Stimulated activated naive CD4-positive, alpha-beta T cell treated with Interleukin-2 at 50 U/mL for 16 hours (primary cell): Measurements from ENCODE around the gene CERKL.

Experiments
- DNase-seq: peaks from one replicate; lab custom pipeline; 2025; lab: John Stamatoyannopoulos, UW

The CERKL gene

GRCh38 chr2:181574321-181574720 lies 82.6 kb downstream of the CERKL start:
- no peak for DNase-seq

DNA sequence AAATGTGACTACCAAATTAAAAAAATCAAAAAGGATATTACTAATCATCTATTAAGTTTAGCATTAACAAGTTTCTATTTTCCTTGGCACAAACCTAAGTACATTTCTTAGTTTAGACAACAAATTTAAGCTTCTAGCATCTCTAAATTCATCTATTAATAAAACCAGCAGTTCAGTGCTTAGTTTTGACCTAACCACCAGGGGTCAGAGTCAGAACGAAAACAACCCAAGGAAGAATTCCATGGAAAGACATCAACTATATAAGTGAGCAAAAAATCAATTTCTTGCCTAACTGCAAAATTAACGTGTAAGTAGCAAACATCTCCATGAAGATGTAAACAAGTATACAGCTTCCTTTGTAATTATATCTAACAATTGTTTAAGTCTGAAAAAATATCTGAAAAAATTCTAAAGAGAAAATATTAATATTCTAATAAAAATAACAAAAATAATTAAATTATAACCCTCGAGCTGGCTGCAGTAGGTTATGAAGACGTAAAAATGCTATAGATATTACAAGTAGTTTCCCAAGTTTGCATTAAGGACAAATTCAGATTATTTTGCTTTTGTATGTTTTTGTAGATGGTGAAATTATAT lies 83.7 kb downstream of the CERKL start:
- DNase-seq = no peak

- DNase-seq = no peak
Measured at GRCh38 chr2:181570833-181571661, 85.9 kb downstream of the CERKL start.

DNA sequence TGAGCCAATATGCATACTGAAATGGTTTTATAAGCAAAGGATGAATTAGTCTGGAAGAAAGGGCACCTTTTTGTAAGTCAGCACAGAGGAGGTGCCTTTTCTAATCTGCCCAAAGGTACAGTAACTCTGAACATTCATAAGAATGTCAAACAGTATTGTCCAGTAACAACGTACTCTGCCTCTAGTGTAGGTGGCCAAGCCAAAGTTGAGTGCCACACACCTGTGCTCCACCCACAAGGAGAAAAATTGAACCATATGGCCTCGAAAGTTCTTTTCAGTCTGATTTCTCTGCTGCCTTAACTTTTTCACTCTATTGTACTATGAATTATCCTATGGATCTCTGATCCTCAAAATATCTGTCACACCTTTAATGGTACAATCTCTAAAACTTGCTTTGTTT lies 86.8 kb downstream of the CERKL start:
- DNase-seq = no peak

DNA sequence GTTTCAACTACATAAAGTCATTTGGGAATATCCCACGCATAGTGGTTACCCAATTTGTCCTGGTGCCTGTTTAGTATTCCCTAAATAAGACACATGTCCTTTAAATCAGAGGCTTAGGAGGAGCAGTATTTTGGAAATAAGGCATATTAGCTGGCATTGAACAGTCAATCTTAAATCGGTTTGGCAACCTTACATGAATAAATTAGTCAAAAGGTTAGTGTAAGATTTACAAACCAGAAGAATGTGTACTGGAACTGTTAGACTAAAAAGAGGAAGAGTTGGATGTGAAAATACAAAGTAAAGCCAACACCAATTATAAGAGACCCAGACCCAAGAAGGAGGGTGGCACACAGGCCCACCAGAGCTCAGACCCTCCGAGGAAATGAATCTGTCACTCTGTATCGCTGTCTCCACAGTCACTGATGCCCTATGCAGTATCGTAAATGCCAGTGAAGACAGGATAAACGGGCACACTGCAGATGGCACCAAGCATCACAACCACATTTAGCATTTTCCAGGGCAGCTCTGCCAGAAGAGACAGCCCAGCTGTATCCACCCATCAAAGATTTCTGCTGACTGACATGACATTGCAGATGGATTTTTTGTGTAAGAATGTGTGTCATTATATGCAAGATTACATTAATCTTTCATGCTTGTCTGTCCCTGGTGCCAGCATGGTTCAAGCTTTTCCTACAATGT lies 90.4 kb downstream of the CERKL start:
- DNase-seq = no peak

GRCh38 chr2:181563101-181563692 lies 93.7 kb downstream of the CERKL start:
- no peak for DNase-seq

DNA sequence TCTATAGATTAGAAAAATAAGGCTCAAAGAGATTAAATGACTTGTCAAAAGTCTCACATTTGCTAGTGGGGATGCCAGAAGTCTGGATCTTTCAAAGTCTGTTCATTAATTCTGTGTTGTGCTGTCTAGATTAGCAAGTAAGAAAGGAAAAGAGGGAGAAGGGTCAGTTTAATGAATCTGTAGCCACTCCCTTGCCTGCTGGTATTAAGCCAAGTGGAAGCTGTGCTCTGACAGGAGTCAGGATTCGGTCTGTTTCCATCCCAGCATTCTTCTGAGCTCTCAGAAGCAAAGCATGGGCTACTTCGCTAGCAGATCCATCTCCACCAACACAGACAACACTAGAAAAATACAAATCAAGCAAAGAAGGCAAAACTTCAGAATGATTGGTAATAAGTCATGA lies 98.5 kb downstream of the CERKL start:
- DNase-seq = no peak

DNA sequence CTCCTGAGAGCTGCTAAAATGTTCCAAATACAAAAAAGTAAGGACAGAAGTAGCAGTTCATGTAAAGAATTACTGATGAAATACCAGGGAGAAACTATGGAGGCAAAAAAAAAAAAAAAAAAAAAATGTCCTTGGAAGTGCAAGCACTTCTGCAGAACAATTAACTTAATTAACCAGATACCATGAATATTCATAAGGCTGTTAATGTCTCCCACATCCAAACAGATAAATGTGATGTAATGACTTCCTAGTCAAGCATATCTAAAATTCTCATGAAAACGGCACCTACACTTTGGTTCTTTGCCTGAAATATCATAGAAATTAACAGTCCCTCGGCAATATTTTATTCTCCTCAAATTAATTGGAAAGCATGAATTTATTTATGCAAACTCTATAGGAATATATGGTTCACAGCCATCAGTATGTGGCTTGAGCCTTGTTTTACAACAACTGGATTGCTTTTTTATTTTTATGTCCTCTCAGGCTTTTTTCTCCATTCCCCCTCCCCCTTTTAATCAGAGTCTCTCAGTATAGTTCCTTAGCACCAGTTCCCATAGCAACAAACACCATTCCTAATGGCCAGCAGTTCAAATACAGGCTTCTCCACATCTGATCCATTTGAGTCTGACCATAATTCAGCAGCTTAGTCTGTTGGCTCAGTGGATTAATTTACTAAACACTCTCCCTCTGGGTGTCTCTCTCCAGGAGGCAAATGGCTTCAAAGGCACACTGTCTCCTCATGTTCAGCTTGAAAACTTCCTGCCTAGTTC lies 102.7 kb downstream of the CERKL start:
- DNase-seq = no peak

DNA sequence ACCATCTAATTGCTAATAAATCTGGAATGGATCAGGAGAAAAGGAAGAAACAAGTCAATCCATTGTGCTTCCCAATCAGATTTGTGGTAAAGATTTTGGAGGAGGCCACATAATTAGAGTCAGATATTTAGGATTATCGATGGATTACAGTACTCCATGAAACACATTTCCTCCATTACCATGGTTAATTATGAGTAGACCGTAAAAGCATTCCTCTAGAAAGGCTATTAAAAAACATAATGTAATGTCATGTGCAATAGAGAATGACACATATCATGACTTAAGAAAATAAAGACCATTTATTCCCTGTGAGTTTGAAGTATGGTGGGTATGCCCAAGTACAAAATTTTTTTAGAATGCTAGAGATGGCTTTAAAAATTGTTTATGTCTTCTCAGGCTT lies 103.7 kb downstream of the CERKL start:
- DNase-seq = no peak

- no peak for DNase-seq
Measured at GRCh38 chr2:181552808-181553207, 104.1 kb downstream of the CERKL start.

GRCh38 chr2:181546086-181546485 lies 110.8 kb downstream of the CERKL start:
- no peak for DNase-seq

GRCh38 chr2:181542170-181542569 lies 114.7 kb downstream of the CERKL start:
- DNase-seq = no peak

GRCh38 chr2:181540421-181540820 lies 116.5 kb downstream of the CERKL start:
- no peak for DNase-seq

GRCh38 chr2:181536730-181537129 lies 120.2 kb downstream of the CERKL start:
- DNase-seq = no peak

- no peak for DNase-seq
Measured at GRCh38 chr2:181528441-181528840, 128.5 kb downstream of the CERKL start.

DNA sequence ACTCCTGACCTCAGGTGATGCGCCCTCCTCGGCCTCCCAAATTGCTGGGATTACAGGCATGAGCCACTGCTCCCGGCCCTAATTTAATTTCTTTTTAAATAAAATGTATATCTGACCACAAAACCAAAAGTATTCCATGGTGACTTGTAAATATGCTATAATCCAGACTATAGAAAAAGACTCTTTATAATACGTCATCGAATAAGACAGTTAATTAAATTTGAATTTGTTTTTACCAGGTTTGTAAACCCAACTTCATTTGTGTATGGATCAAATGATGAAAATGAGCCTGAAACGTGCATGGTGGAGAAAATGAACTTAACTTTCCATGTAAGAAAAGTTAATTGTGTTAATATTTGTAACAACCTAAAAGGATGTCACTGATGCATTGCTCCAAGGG lies 129.8 kb downstream of the CERKL start:
- no peak for DNase-seq

DNA sequence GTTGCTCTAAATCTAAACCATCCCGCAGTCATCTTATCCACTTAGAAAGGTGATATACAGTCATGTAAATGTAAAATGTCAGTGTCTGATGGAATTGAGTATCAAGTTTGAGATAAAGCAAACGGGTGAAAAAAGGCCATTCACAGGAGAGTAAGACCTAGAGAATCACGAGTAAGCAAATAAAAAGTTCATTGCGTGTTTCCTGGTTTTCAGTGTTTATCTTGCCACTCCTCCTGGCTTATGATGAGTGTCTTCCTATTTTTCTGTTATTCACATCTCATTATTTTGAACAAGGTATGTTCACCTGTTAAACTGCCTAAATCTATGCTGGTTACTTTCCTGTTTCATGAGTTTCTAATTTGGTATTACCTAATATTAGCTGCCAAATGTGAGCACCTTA lies 130.9 kb downstream of the CERKL start:
- no peak for DNase-seq

- DNase-seq = no peak
Measured at GRCh38 chr2:181523756-181524155, 133.1 kb downstream of the CERKL start.

GRCh38 chr2:181520253-181520652 lies 136.7 kb downstream of the CERKL start:
- DNase-seq = no peak

DNA sequence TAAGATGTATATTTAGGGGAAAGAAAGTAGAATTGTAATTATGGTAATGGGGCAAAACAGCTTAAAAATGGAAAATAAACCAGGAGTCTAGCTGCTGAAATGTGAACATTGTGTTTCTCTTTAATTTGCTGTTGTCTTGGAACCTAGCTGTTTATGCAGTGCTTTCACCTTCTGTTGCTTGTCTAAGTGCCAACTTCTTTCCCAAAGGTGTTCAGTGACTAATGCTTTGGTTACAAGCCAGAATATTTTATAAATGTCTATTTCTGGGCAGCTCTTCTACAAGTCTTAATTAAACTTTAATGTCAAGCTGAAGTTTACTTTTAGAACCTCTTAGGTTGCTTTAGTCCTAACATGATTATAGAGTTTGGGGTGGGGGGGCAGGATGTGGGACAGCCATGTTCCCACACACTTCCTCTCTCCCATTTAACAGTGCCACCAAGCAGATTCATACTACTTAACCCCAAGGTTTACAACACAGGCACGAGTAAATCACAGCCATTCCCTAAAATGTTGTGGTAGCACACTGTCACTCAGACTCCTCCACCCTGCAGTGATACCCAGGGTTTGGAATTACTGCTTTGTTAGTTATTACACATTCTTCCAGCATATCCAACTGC lies 139.1 kb downstream of the CERKL start:
- DNase-seq = peak; percentile 1

GRCh38 chr2:181516992-181517391 lies 139.9 kb downstream of the CERKL start:
- no peak for DNase-seq

DNA sequence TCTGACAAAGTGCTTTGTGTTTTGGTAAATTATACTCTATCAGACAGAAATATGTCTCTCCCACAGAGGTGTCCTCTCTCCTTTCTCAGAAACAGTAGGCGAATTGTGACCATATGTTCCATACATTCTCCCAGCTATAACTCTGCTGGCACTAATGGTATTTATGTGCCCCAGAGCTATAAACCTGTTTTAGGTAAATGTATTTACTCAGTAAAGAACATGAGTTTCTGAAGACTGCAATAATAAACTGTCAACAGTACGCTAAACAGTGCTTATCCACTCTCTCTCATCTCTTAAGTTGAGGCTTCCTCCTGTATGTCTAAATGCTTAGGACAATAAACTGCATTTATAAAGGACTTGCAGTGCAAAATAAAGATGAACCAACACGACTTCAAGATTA lies 141.2 kb downstream of the CERKL start:
- DNase-seq = no peak
